OCI-LY7 (cell line): ENCODE results near the gene TAF6. TPM values are rescaled to one million over a fixed set of nuclear protein-coding genes. Genes with fewer than 3 reads are reported as not detected.
A peak's percentile ranks its signal among the peaks of the same experiment; 100 is the strongest.

ENCODE experiments used
- BruUV-seq: library from RNA; stranded (reverse); fragments of 400-500 nt; replicated peaks from 2 replicates; lab custom pipeline; 2021; lab: Mats Ljungman, UMichigan
- CTCF ChIA-PET: fragments of 300-600 bp; sonication (Branson Sonifier 250); formaldehyde crosslinking; loops from one replicate; lab custom pipeline; 2022; ENCODE audit warnings: antibody characterized with exemption; ENCODE audit not compliant: unreplicated experiment; lab: Charles Lee
- POLR2A ChIA-PET: fragments of 300-600 bp; sonication (Branson Sonifier 250); formaldehyde crosslinking; loops from one replicate; lab custom pipeline; 2022; ENCODE audit warnings: antibody characterized with exemption; lab: Charles Lee
- DNase-seq: peaks from one replicate; pipeline ENCODE4 v3.0.0-alpha.2; 2015; ENCODE audit warnings: low spot score
- H2AFZ ChIP-seq: fragments of 200-600 bp; sonication (generic), shearing (Covaris generic); 2 replicates; pipeline ENCODE4 v1.6.1; 2014; ENCODE audit warnings: mild to moderate bottlenecking, antibody characterized with exemption, low read length, moderate library complexity
- H3K27ac ChIP-seq: fragments of 200-600 bp; sonication (generic); 2 replicates; pipeline ENCODE4 v1.5.1; 2014; ENCODE audit warnings: mixed run types, low read depth, mild to moderate bottlenecking, moderate library complexity, low read length, inconsistent platforms; ENCODE audit not compliant: poor library complexity, severe bottlenecking
- H3K36me3 ChIP-seq: fragments of 200-600 bp; sonication (generic); 2 replicates; pipeline ENCODE4 v1.6.1; 2014; ENCODE audit warnings: mild to moderate bottlenecking, antibody characterized with exemption, low read length, moderate library complexity, mixed read lengths; ENCODE audit not compliant: insufficient read depth
- H3K4me1 ChIP-seq: fragments of 200-600 bp; sonication (generic); 2 replicates; pipeline ENCODE4 v1.5.1; 2014; ENCODE audit warnings: mild to moderate bottlenecking, low read length; ENCODE audit not compliant: insufficient read depth, poor library complexity, severe bottlenecking
- H3K4me2 ChIP-seq: fragments of 200-600 bp; sonication (generic); 2 replicates; pipeline ENCODE4 v1.6.1; 2014; ENCODE audit warnings: mild to moderate bottlenecking, low read length
- H3K4me3 ChIP-seq: fragments of 200-600 bp; sonication (generic); 2 replicates; pipeline ENCODE4 v1.5.1; 2014; ENCODE audit warnings: mild to moderate bottlenecking, low read depth, low read length; ENCODE audit not compliant: poor library complexity, severe bottlenecking
- H3K79me2 ChIP-seq: fragments of 200-600 bp; sonication (generic); 2 replicates; pipeline ENCODE4 v1.6.1; 2016; ENCODE audit warnings: low read depth, mild to moderate bottlenecking, low read length, moderate library complexity, mixed read lengths; ENCODE audit not compliant: insufficient read depth
- H3K9me2 ChIP-seq: fragments of 200-600 bp; sonication (generic); 2 replicates; pipeline ENCODE4 v1.6.1; 2016; ENCODE audit warnings: mild to moderate bottlenecking, low read length, mixed read lengths; ENCODE audit not compliant: insufficient read depth
- H3K9me3 ChIP-seq: fragments of 200-600 bp; sonication (generic); 2 replicates; pipeline ENCODE4 v1.6.1; 2014; ENCODE audit warnings: mild to moderate bottlenecking, mixed run types, low read length, mixed read lengths
- H4K20me1 ChIP-seq: fragments of 200-600 bp; sonication (generic); 2 replicates; pipeline ENCODE4 v1.6.1; 2014; ENCODE audit warnings: mild to moderate bottlenecking, antibody characterized with exemption, low read length, moderate library complexity, mixed read lengths; ENCODE audit not compliant: insufficient read depth
- EZH2phosphoT487 ChIP-seq: fragments of 200-600 bp; sonication (generic); IDR thresholded peaks from 2 replicates; pipeline ENCODE4 v1.6.1; 2018; ENCODE audit warnings: low read depth, borderline replicate concordance, mild to moderate bottlenecking, mixed run types, antibody characterized with exemption, low read length, moderate library complexity, mixed read lengths
- intact Hi-C: fragments of 100-400 bp; cut with micrococcal nuclease; formaldehyde crosslinking; loops from one replicate; pipeline ENCODE4 v1.10.0; 2022; ENCODE audit not compliant: unreplicated experiment
- total RNA-seq, 2 experiments: library from RNA; depleted of rRNA in 1 of 2; stranded (reverse); fragments of >200 nt in 1 of 2; shearing (Covaris generic) in 1 of 2; gene quantifications; 2 replicates each; pipeline ENCODE4 v1.2.3, GENCODE V29; 2014 to 2022
- TF ChIP-seq, protein P1 (sequence below): fragments of 200-600 bp; sonication (generic); conservative IDR thresholded peaks from 2 replicates; pipeline ENCODE4 v1.5.1; 2014; ENCODE audit warnings: mild to moderate bottlenecking, antibody characterized with exemption, low read length, moderate library complexity, mixed read lengths

The TAF6 gene
- total RNA-seq, 2 experiments from 2014 or later, result 28.0 to 71.0 TPM

DNA sequence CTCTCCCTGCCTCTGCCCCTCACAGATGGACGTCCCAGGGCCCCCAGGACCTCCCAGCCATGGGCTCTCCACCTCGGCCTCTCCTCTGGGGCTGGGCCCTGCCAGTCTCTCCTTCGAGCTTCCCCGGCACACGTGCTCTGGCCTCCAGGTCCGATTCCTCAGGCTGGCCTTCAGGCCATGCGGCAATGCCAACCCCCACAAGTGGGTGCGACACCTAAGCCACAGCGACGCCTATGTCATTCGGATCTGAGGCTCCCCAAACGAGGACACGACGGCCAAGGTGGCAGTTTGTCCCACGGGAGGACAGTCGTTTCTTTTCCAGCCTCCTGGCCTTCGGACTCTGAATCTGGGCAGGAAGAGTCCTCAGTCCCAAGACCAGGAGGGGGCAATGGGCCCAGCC is 12.5 kb downstream of the TAF6 start:
- POLR2A ChIA-PET, result no interaction called here
- BruUV-seq, result no TSS peak
- peaks cover 57% of the 10 kb centered on the region for H3K36me3 ChIP-seq

DNA sequence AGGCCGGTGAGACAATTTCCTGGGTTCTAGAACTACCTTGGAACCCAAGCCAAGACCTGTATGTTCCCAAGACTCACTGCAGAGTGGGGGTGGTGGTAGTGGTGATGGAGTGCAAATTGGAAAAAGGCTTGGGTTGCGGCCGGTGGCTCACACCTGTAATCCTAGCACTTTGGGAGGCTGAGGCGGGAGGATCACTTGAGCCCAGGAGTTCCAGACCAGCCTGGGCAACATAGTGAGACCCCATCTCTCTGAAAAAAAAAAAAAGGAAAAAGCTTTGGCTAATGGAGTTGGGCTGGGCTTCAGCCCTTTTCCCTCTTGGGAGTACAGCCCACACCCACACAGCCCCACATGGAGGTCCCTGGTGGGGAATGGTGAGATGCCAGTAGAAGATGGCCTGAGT is 13.6 kb downstream of the TAF6 start:
- no TSS peak for BruUV-seq
- Histone ChIP-seq H3K4me1 (peaks cover 13% of the 10 kb centered on the region), H3K9me3 (no peaks in the 10 kb centered on the region), H4K20me1 (no peaks in the 10 kb centered on the region), H3K27ac (no peak overlapping the region), H3K36me3 (peaks cover 50% of the 10 kb centered on the region), H3K4me2 (no peak overlapping the region), H3K4me3 (no peak overlapping the region), H3K79me2 (peaks cover 16% of the 10 kb centered on the region), H3K9me2 (no peaks in the 10 kb centered on the region), H2AFZ (no peak overlapping the region)
- CTCF ChIA-PET, result no interaction called here
- intact Hi-C loops, result no loop called here
- POLR2A ChIA-PET, result no interaction called here
- TF ChIP-seq, protein P1, sequence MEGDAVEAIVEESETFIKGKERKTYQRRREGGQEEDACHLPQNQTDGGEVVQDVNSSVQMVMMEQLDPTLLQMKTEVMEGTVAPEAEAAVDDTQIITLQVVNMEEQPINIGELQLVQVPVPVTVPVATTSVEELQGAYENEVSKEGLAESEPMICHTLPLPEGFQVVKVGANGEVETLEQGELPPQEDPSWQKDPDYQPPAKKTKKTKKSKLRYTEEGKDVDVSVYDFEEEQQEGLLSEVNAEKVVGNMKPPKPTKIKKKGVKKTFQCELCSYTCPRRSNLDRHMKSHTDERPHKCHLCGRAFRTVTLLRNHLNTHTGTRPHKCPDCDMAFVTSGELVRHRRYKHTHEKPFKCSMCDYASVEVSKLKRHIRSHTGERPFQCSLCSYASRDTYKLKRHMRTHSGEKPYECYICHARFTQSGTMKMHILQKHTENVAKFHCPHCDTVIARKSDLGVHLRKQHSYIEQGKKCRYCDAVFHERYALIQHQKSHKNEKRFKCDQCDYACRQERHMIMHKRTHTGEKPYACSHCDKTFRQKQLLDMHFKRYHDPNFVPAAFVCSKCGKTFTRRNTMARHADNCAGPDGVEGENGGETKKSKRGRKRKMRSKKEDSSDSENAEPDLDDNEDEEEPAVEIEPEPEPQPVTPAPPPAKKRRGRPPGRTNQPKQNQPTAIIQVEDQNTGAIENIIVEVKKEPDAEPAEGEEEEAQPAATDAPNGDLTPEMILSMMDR, result no peak
- no peak for TF ChIP-seq EZH2phosphoT487
- DNase-seq, result no peak

More for the DNA sequence above, 12.5 kb downstream of the TAF6 start:
- intact Hi-C loops, result no loop called here
- Histone ChIP-seq H4K20me1 (no peaks in the 10 kb centered on the region), H3K4me2 (no peak overlapping the region), H3K9me2 (no peaks in the 10 kb centered on the region), H3K27ac (no peak overlapping the region), H2AFZ (no peak overlapping the region), H3K4me1 (peaks cover 13% of the 10 kb centered on the region), H3K9me3 (no peaks in the 10 kb centered on the region), H3K79me2 (peaks cover 9% of the 10 kb centered on the region; the same call in 1 of the 2 replicates), H3K4me3 (no peak overlapping the region)
- DNase-seq, result no peak
- CTCF ChIA-PET, result no interaction called here
- no peak for TF ChIP-seq EZH2phosphoT487

DNA sequence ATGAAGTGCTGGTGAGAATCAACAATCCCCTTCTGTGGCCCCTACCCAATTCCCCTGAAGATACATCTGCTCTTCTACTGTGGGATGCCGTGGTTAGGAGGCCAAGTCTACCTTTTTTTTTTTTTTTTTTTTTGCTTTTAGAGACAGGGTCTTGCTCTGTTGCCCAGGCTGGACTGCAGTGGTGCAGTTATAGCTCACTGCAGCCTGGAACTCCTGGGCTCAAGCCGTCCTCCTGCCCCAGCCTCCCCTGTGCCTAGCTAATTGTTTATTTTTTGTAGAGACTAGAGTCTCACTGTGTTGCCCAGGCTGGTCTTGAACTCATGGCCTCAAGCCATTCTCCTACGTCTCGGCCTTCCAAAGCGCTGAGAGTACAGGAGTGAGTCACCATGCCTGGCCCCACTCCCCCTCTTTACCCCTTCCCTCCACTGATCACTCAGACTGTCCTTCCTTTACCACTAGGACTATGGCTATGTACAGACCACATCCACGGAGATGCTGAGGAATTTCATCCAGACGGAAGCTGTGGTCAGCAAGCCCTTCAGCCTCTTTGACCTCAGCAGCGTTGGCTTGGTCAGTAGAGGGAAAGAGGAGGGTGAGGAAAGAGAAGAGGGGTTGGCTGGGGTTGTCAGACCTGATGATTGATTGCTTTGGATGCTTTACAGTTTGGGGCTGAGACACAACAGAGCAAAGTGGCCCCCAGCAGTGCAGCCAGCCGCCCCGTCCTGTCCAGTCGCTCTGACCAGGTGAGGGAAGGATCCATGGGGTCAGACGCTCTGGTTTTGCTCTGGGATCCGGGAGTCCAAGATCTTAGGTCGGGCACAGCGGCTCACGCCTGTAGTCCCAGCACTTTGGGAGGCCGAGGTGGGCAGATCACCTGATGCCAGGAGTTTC is 16.0 kb downstream of the TAF6 start:
- no peak for DNase-seq
- TF ChIP-seq EZH2phosphoT487, result no peak
- TF ChIP-seq, protein P1, result no peak
- Histone ChIP-seq H3K4me2 (peak overlapping the region; percentile 96), H2AFZ (no peak overlapping the region), H3K4me1 (peaks cover 25% of the 10 kb centered on the region), H3K9me2 (no peaks in the 10 kb centered on the region), H3K27ac (peak overlapping the region; percentile 92), H3K9me3 (no peaks in the 10 kb centered on the region), H3K4me3 (peak overlapping the region; percentile 90), H4K20me1 (peaks cover 22% of the 10 kb centered on the region), H3K79me2 (peaks cover 39% of the 10 kb centered on the region), H3K36me3 (peaks cover 53% of the 10 kb centered on the region)
- ChIA-PET POLR2A (interaction anchor here (0.5 to 2.8 kb wide), 9 partner anchors 8 to 747 kb away, joined by 3 to 13 read pairs (median 4); no protein-coding TSS in a partner anchor), CTCF (interaction anchor here (1.6 to 1.7 kb wide), 2 partner anchors 21 to 22 kb away, joined by 5 read pairs; no protein-coding TSS in a partner anchor)
- no TSS peak for BruUV-seq
- intact Hi-C loops, result no loop called here
